K562 (cell line): Measurements from ENCODE around the gene RNF151. TPM values are rescaled to one million over a fixed set of nuclear protein-coding genes. Genes with fewer than 3 reads are reported as not detected.

Experiments
- ATF1 ChIP-seq, 2 experiments: fragments of 450-650 bp in 1 of 2; IDR thresholded peaks; 2 replicates each; pipeline ENCODE4 v1.6.1; 2016; ENCODE audit warnings: missing compliant biosample characterization in 1 of 2, missing genetic modification characterization in 1 of 2
- CBFA2T2 ChIP-seq: fragments of 450-650 bp; conservative IDR thresholded peaks from 2 replicates; pipeline ENCODE4 v1.6.1; 2017; ENCODE audit warnings: mild to moderate bottlenecking
- EZH2 ChIP-seq: IDR thresholded peaks from 2 replicates; pipeline ENCODE4 v1.6.1; 2012; ENCODE audit warnings: low read depth, mild to moderate bottlenecking, inconsistent platforms, low read length, borderline replicate concordance
- HDAC2 ChIP-seq: fragments of 450-650 bp; IDR thresholded peaks from 2 replicates; pipeline ENCODE4 v1.6.1; 2016; ENCODE audit warnings: mild to moderate bottlenecking
- RBFOX2 ChIP-seq: fragments of 200-400 bp; formaldehyde crosslinking; IDR thresholded peaks from 2 replicates; pipeline ENCODE4 v1.6.1; 2017; ENCODE audit warnings: low read depth, mild to moderate bottlenecking, low read length, moderate library complexity
- SIN3B ChIP-seq: fragments of 450-650 bp; IDR thresholded peaks from 2 replicates; pipeline ENCODE4 v1.6.1; 2017; ENCODE audit warnings: low read depth, mild to moderate bottlenecking, moderate library complexity
- SMAD4 ChIP-seq: fragments of 250-450 bp; sonication (Bioruptor Pico); conservative IDR thresholded peaks from 2 replicates; pipeline ENCODE4 v1.8.0; 2021; ENCODE audit warnings: inconsistent platforms, mild to moderate bottlenecking, moderate library complexity
- SMARCE1 ChIP-seq: fragments of 450-650 bp; IDR thresholded peaks from 2 replicates; pipeline ENCODE4 v1.7.1; 2016; ENCODE audit warnings: mild to moderate bottlenecking
- TRIM28 ChIP-seq: fragments of 450-650 bp; IDR thresholded peaks from 2 replicates; pipeline ENCODE4 v1.6.1; 2017
- YY1 ChIP-seq, 3 experiments: IDR thresholded peaks; 2 replicates each; pipeline ENCODE4 v1.6.1; 2011; ENCODE audit warnings: low read length in 2 of 3, mild to moderate bottlenecking in 2 of 3, moderate library complexity in 2 of 3, borderline replicate concordance in 1 of 3, control low read depth in 1 of 3, low read depth in 1 of 3; ENCODE audit not compliant: insufficient read depth in 3 of 3, insufficient replicate concordance in 2 of 3, control insufficient read depth in 1 of 3, insufficient read length in 1 of 3; ENCODE audit errors: extremely low read depth in 1 of 3
- ZFPM2 ChIP-seq: fragments of 250-450 bp; sonication (Bioruptor Pico); IDR thresholded peaks from 2 replicates; pipeline ENCODE4 v1.5.1; 2022; ENCODE audit warnings: mild to moderate bottlenecking
- ZNF165 ChIP-seq: fragments of 250-450 bp; sonication (Bioruptor Pico); IDR thresholded peaks from 2 replicates; pipeline ENCODE4 v1.4.0; 2020; ENCODE audit warnings: borderline replicate concordance
- polyA plus RNA-seq, 8 experiments: library from polyadenylated mRNA; depleted of rRNA in 4 of 8; stranded (reverse) in 5 of 8; unstranded in 3 of 8; fragments of >200 nt; fragmentation: Nextera tagmentation in 2 of 8; fragmentation: Illumina TruSeq in 1 of 8; extraction: Ambion mirVana in 2 of 8; extraction: Trizol in 1 of 8; gene quantifications; 2 replicates each; pipeline versions ENCODE4 v1.2.1 to v1.2.3, GENCODE V29; 2011 to 2014; ENCODE audit warnings: inconsistent platforms in 1 of 8, missing spikeins in 1 of 8
- total RNA-seq, 7 experiments: library from RNA; depleted of rRNA in 6 of 7; stranded (reverse); fragments of >200 nt in 6 of 7; fragmentation: Illumina TruSeq in 2 of 7; extraction: Trizol in 2 of 7; gene quantifications; 2 replicates each; pipeline versions ENCODE4 v1.2.1 to v1.2.3, GENCODE V29; 2011 to 2021; ENCODE audit warnings: low replicate concordance in 1 of 7
- TF ChIP-seq, protein P1 (sequence below), 2 experiments: fragments of 450-650 bp in 1 of 2; IDR thresholded peaks; 2 replicates each; pipeline ENCODE4 v1.6.1; 2011 to 2017; ENCODE audit warnings: low read depth in 2 of 2, antibody characterized with exemption in 1 of 2, borderline replicate concordance in 1 of 2, low read length in 1 of 2, mild to moderate bottlenecking in 1 of 2, mixed read lengths in 1 of 2; ENCODE audit not compliant: control insufficient read depth in 1 of 2
- TF ChIP-seq, protein P2 (sequence below): fragments of 250-450 bp; sonication (Bioruptor Pico); IDR thresholded peaks from 2 replicates; pipeline ENCODE4 v1.8.0; 2022; ENCODE audit warnings: moderate library complexity, mild to moderate bottlenecking, inconsistent platforms

The RNF151 gene
- total and polyA plus RNA-seq, 9 of the 15 experiments (the other 6 are each of a cell fraction or from before 2014, with no cell fraction given) = not detected

DNA sequence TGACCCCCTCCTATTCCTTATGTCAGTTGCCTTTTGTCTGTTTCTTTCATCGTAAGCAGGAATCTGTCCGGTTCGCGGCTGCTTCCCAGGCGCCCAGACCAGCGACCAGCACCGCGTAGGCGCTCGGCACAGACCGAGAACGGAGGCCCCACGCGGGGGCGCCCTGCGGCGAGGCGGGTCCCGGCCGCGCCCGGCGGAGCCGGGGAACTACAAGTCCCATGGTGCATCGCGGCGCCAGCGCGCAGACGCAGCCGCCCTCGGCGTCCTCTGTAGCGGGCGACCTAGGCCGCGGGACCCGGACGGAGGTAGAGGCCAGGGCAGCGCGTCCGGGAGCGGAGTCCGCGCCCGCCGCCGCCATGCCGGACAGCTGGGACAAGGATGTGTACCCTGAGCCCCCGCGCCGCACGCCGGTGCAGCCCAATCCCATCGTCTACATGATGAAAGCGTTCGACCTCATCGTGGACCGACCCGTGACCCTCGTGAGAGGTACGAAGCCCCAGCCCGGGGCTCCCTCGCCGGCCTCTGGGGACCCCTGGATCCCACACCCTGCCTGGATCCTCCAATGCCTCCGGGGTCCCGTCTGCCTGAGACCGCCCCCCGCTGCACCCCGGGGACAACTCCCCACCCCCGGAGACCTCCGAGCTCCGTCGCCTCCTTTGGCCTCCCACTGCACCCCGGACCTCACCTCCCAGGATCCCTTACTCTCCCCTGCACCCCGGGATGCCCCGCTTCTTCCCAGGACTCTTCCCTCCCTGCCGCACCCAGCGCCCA is 7.2 kb upstream of the RNF151 start, which contains the start of gene NDUFB10 (continued):
- TF ChIP-seq, protein P1, sequence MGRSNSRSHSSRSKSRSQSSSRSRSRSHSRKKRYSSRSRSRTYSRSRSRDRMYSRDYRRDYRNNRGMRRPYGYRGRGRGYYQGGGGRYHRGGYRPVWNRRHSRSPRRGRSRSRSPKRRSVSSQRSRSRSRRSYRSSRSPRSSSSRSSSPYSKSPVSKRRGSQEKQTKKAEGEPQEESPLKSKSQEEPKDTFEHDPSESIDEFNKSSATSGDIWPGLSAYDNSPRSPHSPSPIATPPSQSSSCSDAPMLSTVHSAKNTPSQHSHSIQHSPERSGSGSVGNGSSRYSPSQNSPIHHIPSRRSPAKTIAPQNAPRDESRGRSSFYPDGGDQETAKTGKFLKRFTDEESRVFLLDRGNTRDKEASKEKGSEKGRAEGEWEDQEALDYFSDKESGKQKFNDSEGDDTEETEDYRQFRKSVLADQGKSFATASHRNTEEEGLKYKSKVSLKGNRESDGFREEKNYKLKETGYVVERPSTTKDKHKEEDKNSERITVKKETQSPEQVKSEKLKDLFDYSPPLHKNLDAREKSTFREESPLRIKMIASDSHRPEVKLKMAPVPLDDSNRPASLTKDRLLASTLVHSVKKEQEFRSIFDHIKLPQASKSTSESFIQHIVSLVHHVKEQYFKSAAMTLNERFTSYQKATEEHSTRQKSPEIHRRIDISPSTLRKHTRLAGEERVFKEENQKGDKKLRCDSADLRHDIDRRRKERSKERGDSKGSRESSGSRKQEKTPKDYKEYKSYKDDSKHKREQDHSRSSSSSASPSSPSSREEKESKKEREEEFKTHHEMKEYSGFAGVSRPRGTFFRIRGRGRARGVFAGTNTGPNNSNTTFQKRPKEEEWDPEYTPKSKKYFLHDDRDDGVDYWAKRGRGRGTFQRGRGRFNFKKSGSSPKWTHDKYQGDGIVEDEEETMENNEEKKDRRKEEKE (IDR thresholded peaks at IDR 0.05; ENCODE audit: borderline replicate concordance in 1 of 2, control insufficient read depth in 1 of 2, low read depth in 2 of 2, low read length in 1 of 2) = no peak; a peak in 1 of 4 replicates
- TF ChIP-seq ZNF165 (CRISPR knock-in tag) (no peak), CBFA2T2 (no peak), ZFPM2 (CRISPR knock-in tag) (0 out of 2 replicates have a peak, but pooled peaks have one; percentile 20), SMARCE1 (0 out of 2 replicates have a peak, but pooled peaks have one; percentile 35), ATF1 (CRISPR knock-in tag; IDR thresholded peaks at IDR 0.05) (no peak), ATF1 (tag; IDR thresholded peaks at IDR 0.05) (peak; percentile 82), SIN3B (peak; percentile 44; the same call in 1 of the 2 replicates), SMAD4 (CRISPR knock-in tag) (peak; percentile 82), EZH2 (no peak), RBFOX2 (peak; percentile 96), HDAC2 (no peak), YY1 (IDR thresholded peaks at IDR 0.05; ENCODE audit: borderline replicate concordance in 1 of 3, control insufficient read depth in 1 of 3, extremely low read depth in 1 of 3, insufficient read depth in 3 of 3, insufficient read length in 1 of 3, insufficient replicate concordance in 2 of 3, low read depth in 1 of 3, low read length in 2 of 3) (peak; percentile 23 to 81 (median 78)), TRIM28 (no peak)
- TF ChIP-seq, protein P2, sequence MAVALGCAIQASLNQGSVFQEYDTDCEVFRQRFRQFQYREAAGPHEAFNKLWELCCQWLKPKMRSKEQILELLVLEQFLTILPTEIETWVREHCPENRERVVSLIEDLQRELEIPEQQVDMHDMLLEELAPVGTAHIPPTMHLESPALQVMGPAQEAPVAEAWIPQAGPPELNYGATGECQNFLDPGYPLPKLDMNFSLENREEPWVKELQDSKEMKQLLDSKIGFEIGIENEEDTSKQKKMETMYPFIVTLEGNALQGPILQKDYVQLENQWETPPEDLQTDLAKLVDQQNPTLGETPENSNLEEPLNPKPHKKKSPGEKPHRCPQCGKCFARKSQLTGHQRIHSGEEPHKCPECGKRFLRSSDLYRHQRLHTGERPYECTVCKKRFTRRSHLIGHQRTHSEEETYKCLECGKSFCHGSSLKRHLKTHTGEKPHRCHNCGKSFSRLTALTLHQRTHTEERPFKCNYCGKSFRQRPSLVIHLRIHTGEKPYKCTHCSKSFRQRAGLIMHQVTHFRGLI (CRISPR knock-in tag) = no peak
